ENCODE results near the gene MAPKAP1.

The MAPKAP1 gene

GRCh38 chr9:125674981-125675973 lies 31.7 kb downstream of the MAPKAP1 start:
- no peak for DNase-seq (ENCODE audit: low read depth)

- no peak for DNase-seq (ENCODE audit: low read depth)
These were observed 34.1 kb downstream of the MAPKAP1 start for GRCh38 chr9:125672876-125673275.

- no peak for DNase-seq (ENCODE audit: low read depth)
These were observed 43.9 kb downstream of the MAPKAP1 start for GRCh38 chr9:125663127-125663526.

- DNase-seq (ENCODE audit: low read depth), result no peak
These were observed 46.5 kb downstream of the MAPKAP1 start for GRCh38 chr9:125660557-125660956.

- DNase-seq (ENCODE audit: low read depth), result no peak
These were observed 47.1 kb downstream of the MAPKAP1 start for GRCh38 chr9:125659954-125660353.

GRCh38 chr9:125659201-125659840 lies 47.7 kb downstream of the MAPKAP1 start:
- no peak for DNase-seq (ENCODE audit: low read depth)

GRCh38 chr9:125656560-125656959 lies 50.4 kb downstream of the MAPKAP1 start:
- DNase-seq (ENCODE audit: low read depth), result no peak

- no peak for DNase-seq (ENCODE audit: low read depth)
These were observed 51.2 kb downstream of the MAPKAP1 start for GRCh38 chr9:125655691-125656410.

GRCh38 chr9:125655066-125655633 lies 51.9 kb downstream of the MAPKAP1 start:
- DNase-seq (ENCODE audit: low read depth), result no peak

GRCh38 chr9:125654121-125654520 lies 52.9 kb downstream of the MAPKAP1 start:
- no peak for DNase-seq (ENCODE audit: low read depth)

- DNase-seq (ENCODE audit: low read depth), result no peak
These were observed 53.7 kb downstream of the MAPKAP1 start for GRCh38 chr9:125653325-125653724.

GRCh38 chr9:125652759-125653158 lies 54.2 kb downstream of the MAPKAP1 start:
- no peak for DNase-seq (ENCODE audit: low read depth)

GRCh38 chr9:125652233-125652594 lies 54.8 kb downstream of the MAPKAP1 start:
- no peak for DNase-seq (ENCODE audit: low read depth)

GRCh38 chr9:125651576-125652232 lies 55.3 kb downstream of the MAPKAP1 start:
- DNase-seq (ENCODE audit: low read depth), result no peak

- no peak for DNase-seq (ENCODE audit: low read depth)
These were observed 56.7 kb downstream of the MAPKAP1 start for GRCh38 chr9:125650271-125650737.

GRCh38 chr9:125649826-125650225 lies 57.2 kb downstream of the MAPKAP1 start:
- no peak for DNase-seq (ENCODE audit: low read depth)

- DNase-seq (ENCODE audit: low read depth), result no peak
These were observed 57.7 kb downstream of the MAPKAP1 start for GRCh38 chr9:125649315-125649714.

- no peak for DNase-seq (ENCODE audit: low read depth)
These were observed 58.7 kb downstream of the MAPKAP1 start for GRCh38 chr9:125648294-125648693.

- DNase-seq (ENCODE audit: low read depth), result no peak
These were observed 60.3 kb downstream of the MAPKAP1 start for GRCh38 chr9:125646621-125647100.

GRCh38 chr9:125646217-125646616 lies 60.8 kb downstream of the MAPKAP1 start:
- no peak for DNase-seq (ENCODE audit: low read depth)

GRCh38 chr9:125644819-125645507 lies 62.0 kb downstream of the MAPKAP1 start:
- no peak for DNase-seq (ENCODE audit: low read depth)

Data from stimulated activated CD8-positive, alpha-beta memory T cell treated with anti-CD3 and anti-CD28 coated beads, Interleukin-4, amount 100 ng/mL, for 24 hours (primary cell).